Measurements from ENCODE around the gene PKNOX2. TPM values are rescaled to one million over a fixed set of nuclear protein-coding genes. Genes with fewer than 3 reads are reported as not detected.

PKNOX2 gene
- total RNA-seq, 4 donors from 2014 or later = 0.40 to 5.9 (median 1.1) TPM; not detected in 1

GRCh38 chr11:125167954-125168835 lies 3.6 kb downstream of the PKNOX2 start:
- DNase-seq = no peak
- Histone ChIP-seq H3K4me3 (no peak overlapping the region), H3K9me3 (no peaks in the 10 kb centered on the region), H3K36me3 (no peaks in the 10 kb centered on the region), H3K27me3 (peaks cover 0 to 46% (median 2%) of the 10 kb centered on the region in 4 donors), H3K27ac (peak overlapping the region in 3 of 4 donors; percentile 84 to 90 (median 85)), H3K4me1 (peaks cover 15 to 77% (median 38%) of the 10 kb centered on the region in 3 donors)
- intact Hi-C loops (cut with DNase I) = no loop called here
- 62 to 73% methylated on average over 9 of the region's 9 CpGs for WGBS, 2 donors
- TF ChIP-seq POLR2A (IDR thresholded peaks at IDR 0.05) (no peak), CTCF (IDR thresholded peaks at IDR 0.05) (no peak)

GRCh38 chr11:125168918-125169456 lies 4.4 kb downstream of the PKNOX2 start:
- H3K4me1 ChIP-seq = peaks cover 15 to 71% (median 36%) of the 10 kb centered on the region in 3 donors
- H3K27me3 ChIP-seq = peaks cover 0 to 38% (median 2%) of the 10 kb centered on the region in 4 donors
- WGBS, 2 donors = 65 to 72% methylated on average over 14 of the region's 14 CpGs
- H3K4me3 ChIP-seq = no peak overlapping the region
- no peaks in the 10 kb centered on the region for H3K36me3 ChIP-seq
- intact Hi-C loops (cut with DNase I) = no loop called here
- H3K27ac ChIP-seq = peak overlapping the region in 3 of 4 donors; percentile 70 to 85 (median 84)
- TF ChIP-seq POLR2A (IDR thresholded peaks at IDR 0.05) = no peak
- no peak for TF ChIP-seq CTCF (IDR thresholded peaks at IDR 0.05)
- no peaks in the 10 kb centered on the region for H3K9me3 ChIP-seq
- DNase-seq = no peak

- DNase-seq = no peak
- Histone ChIP-seq H3K4me1 (peaks cover 12 to 61% (median 32%) of the 10 kb centered on the region in 3 donors), H3K4me3 (peak overlapping the region in 1 of 4 donors; percentile 8), H3K36me3 (no peaks in the 10 kb centered on the region), H3K27ac (peak overlapping the region in 3 of 4 donors; percentile 70 to 85 (median 84)), H3K27me3 (peaks cover 0 to 41% (median 2%) of the 10 kb centered on the region in 4 donors), H3K9me3 (no peaks in the 10 kb centered on the region)
- 60% methylated on average over 1 of the region's 9 CpGs; no CpG with 5 or more reads in 1 of the 2 donors for WGBS, 2 donors
- intact Hi-C loops (cut with DNase I) = no loop called here
- no peak for TF ChIP-seq CTCF (IDR thresholded peaks at IDR 0.05)
- TF ChIP-seq POLR2A (IDR thresholded peaks at IDR 0.05) = no peak
Measured at GRCh38 chr11:125170001-125170509, 5.5 kb downstream of the PKNOX2 start.

GRCh38 chr11:125170510-125171031 lies 6.0 kb downstream of the PKNOX2 start:
- Histone ChIP-seq H3K27ac (peak overlapping the region in 3 of 4 donors; percentile 70 to 85 (median 84)), H3K9me3 (no peaks in the 10 kb centered on the region), H3K4me3 (peak overlapping the region in 1 of 4 donors; percentile 8), H3K27me3 (peaks cover 0 to 41% (median 2%) of the 10 kb centered on the region in 4 donors), H3K36me3 (no peaks in the 10 kb centered on the region), H3K4me1 (peaks cover 7 to 56% (median 32%) of the 10 kb centered on the region in 3 donors)
- TF ChIP-seq CTCF (IDR thresholded peaks at IDR 0.05) (no peak), POLR2A (IDR thresholded peaks at IDR 0.05) (no peak)
- no peak for DNase-seq
- WGBS, 2 donors = 41 to 61% methylated on average over 6 to 10 of the region's 12 CpGs
- intact Hi-C loops (cut with DNase I) = no loop called here

Measured in esophagus squamous epithelium (tissue), 5 donors.